Measurements from ENCODE around the gene MAS1L. TPM values are rescaled to one million over a fixed set of nuclear protein-coding genes. Genes with fewer than 3 reads are reported as not detected.

MAS1L gene
- total and polyA plus RNA-seq, 4 donors = not detected

Other genes with a start within 250 kb of the MAS1L start
- not detected for gene OR14J1, start 186.3 kb downstream of the MAS1L start, total RNA-seq
- not detected for gene OR14J1, start 186.3 kb downstream of the MAS1L start, polyA plus RNA-seq
- not detected for gene OR5V1, start 119.1 kb downstream of the MAS1L start, total RNA-seq
- gene OR5V1, start 119.1 kb downstream of the MAS1L start, polyA plus RNA-seq = not detected
- gene OR12D3, start 112.7 kb downstream of the MAS1L start, total RNA-seq = not detected
- not detected for gene OR12D3, start 112.7 kb downstream of the MAS1L start, polyA plus RNA-seq
- not detected for gene OR12D2, start 92.3 kb downstream of the MAS1L start, total RNA-seq
- gene OR12D2, start 92.3 kb downstream of the MAS1L start, polyA plus RNA-seq = not detected
- gene OR12D1, start 73.0 kb downstream of the MAS1L start, total RNA-seq = not detected
- gene OR12D1, start 73.0 kb downstream of the MAS1L start, polyA plus RNA-seq = not detected
- not detected for gene OR10C1, start 48.6 kb downstream of the MAS1L start, total RNA-seq
- gene OR10C1, start 48.6 kb downstream of the MAS1L start, polyA plus RNA-seq = not detected
- gene OR11A1, start 30.9 kb downstream of the MAS1L start, total RNA-seq = not detected
- gene OR11A1, start 30.9 kb downstream of the MAS1L start, polyA plus RNA-seq = not detected
- not detected for gene OR2H1, start 30.8 kb downstream of the MAS1L start, total RNA-seq
- gene OR2H1, start 30.8 kb downstream of the MAS1L start, polyA plus RNA-seq = not detected
- gene UBD, start 71.8 kb upstream of the MAS1L start, total RNA-seq = 10 to 100 TPM; 32.6 to 35.1 TPM
- 10 to 100 TPM in 1 of 2 donors, 1 to 10 TPM in 1; 7.0 to 23.5 TPM for gene UBD, start 71.8 kb upstream of the MAS1L start, polyA plus RNA-seq
- not detected for gene OR2H2, start 97.2 kb upstream of the MAS1L start, total RNA-seq
- gene OR2H2, start 97.2 kb upstream of the MAS1L start, polyA plus RNA-seq = not detected
- gene GABBR1, start 145.2 kb upstream of the MAS1L start, total RNA-seq = 1 to 10 TPM; 1.4 to 4.7 TPM
- gene GABBR1, start 145.2 kb upstream of the MAS1L start, polyA plus RNA-seq = 1 to 10 TPM; 1.1 to 1.3 TPM
- not detected for gene MOG, start 169.1 kb upstream of the MAS1L start, total RNA-seq
- not detected for gene MOG, start 169.1 kb upstream of the MAS1L start, polyA plus RNA-seq
- gene ZFP57, start 193.2 kb upstream of the MAS1L start, total RNA-seq = not detected
- gene ZFP57, start 193.2 kb upstream of the MAS1L start, polyA plus RNA-seq = not detected
- 10 to 100 TPM; 12.1 to 51.1 TPM for gene HLA-F, start 235.5 kb upstream of the MAS1L start, total RNA-seq
- 10 to 100 TPM; 12.4 to 53.0 TPM for gene HLA-F, start 235.5 kb upstream of the MAS1L start, polyA plus RNA-seq

Data from liver (tissue), 4 donors.